Endothelial cell of umbilical vein (primary cell): Measurements from ENCODE around the gene ABAT. TPM values are rescaled to one million over a fixed set of nuclear protein-coding genes. Genes with fewer than 3 reads are reported as not detected.

Experiments used
- BruUV-seq: library from RNA; stranded (reverse); fragments of 400-500 nt; replicated peaks from 2 replicates; lab custom pipeline; 2021; lab: Mats Ljungman, UMichigan
- CTCF ChIA-PET: fragments of 300-600, 350-600 bp; sonication (Branson Sonifier 250); formaldehyde crosslinking; loops from one replicate; lab custom pipeline; 2021; ENCODE audit warnings: antibody characterized with exemption, inconsistent platforms; lab: Charles Lee
- POLR2A ChIA-PET: fragments of 300-600, 350-600 bp; sonication (Branson Sonifier 250); formaldehyde crosslinking; loops from one replicate; lab custom pipeline; 2021; ENCODE audit warnings: antibody characterized with exemption, inconsistent platforms; lab: Charles Lee
- DNase-seq: peaks from one replicate; pipeline ENCODE4 v3.0.0-alpha.2; 2011; ENCODE audit warnings: low read depth, low spot score
- FAIRE-seq: peaks from 2 replicates; lab custom pipeline; 2011; peaks lifted over from hg19 to GRCh38; lab: Jason Lieb, UNC
- H2AFZ ChIP-seq: 2 replicates; pipeline ENCODE4 v1.6.0; 2012; ENCODE audit warnings: low read depth, low read length, control low read depth, inconsistent platforms
- H3K27ac ChIP-seq: 2 replicates; pipeline ENCODE4 v1.5.1; 2011; ENCODE audit warnings: low read depth, mild to moderate bottlenecking, control low read depth, low read length, moderate library complexity; ENCODE audit not compliant: insufficient read depth
- H3K27me3 ChIP-seq, 2 experiments: 2 replicates each; pipeline versions ENCODE4 v1.6.0 to v1.6.1; 2011; ENCODE audit warnings: low read length in 2 of 2, mixed read lengths in 1 of 2; ENCODE audit not compliant: control insufficient read depth in 2 of 2, insufficient read depth in 2 of 2
- H3K36me3 ChIP-seq, 2 experiments: 2 replicates in 1 of 2; 3 replicates in 1 of 2; pipeline ENCODE4 v1.5.1; 2011; ENCODE audit warnings: low read length in 2 of 2, mild to moderate bottlenecking in 1 of 2, moderate library complexity in 1 of 2; ENCODE audit not compliant: control insufficient read depth in 2 of 2, insufficient read depth in 2 of 2; ENCODE audit errors: extremely low read depth in 1 of 2
- H3K4me1 ChIP-seq: 3 replicates; pipeline ENCODE4 v1.5.1; 2011; ENCODE audit warnings: mild to moderate bottlenecking, low read length; ENCODE audit not compliant: control insufficient read depth, insufficient read depth; ENCODE audit errors: extremely low read depth
- H3K4me2 ChIP-seq: 2 replicates; pipeline ENCODE4 v1.6.1; 2011; ENCODE audit warnings: low read length, control low read depth, mixed read lengths; ENCODE audit not compliant: insufficient read depth
- H3K4me3 ChIP-seq, 3 experiments: fragments of 200-600 bp in 1 of 3; sonication (generic), shearing (Covaris generic) in 1 of 3; replicated peaks in 1 of 3; 2 replicates each; pipeline ENCODE4 v1.5.1; 2011 to 2016; ENCODE audit warnings: control low read depth in 3 of 3, low read length in 3 of 3, mild to moderate bottlenecking in 2 of 3, inconsistent platforms in 1 of 3, low read depth in 1 of 3, moderate library complexity in 1 of 3; ENCODE audit not compliant: insufficient read depth in 1 of 3
- H3K79me2 ChIP-seq: 2 replicates; pipeline ENCODE4 v1.6.0; 2012; ENCODE audit warnings: low read length, inconsistent platforms; ENCODE audit not compliant: control insufficient read depth, insufficient read depth
- H3K9ac ChIP-seq: replicated peaks from 2 replicates; pipeline ENCODE3; 2011; ENCODE audit warnings: low read length, control low read depth; ENCODE audit not compliant: insufficient read depth; ENCODE audit errors: extremely low read depth
- H3K9me1 ChIP-seq: replicated peaks from 3 replicates; pipeline ENCODE4 v1.6.0; 2011; ENCODE audit warnings: mild to moderate bottlenecking, low read length; ENCODE audit not compliant: control insufficient read depth, insufficient read depth; ENCODE audit errors: extremely low read depth
- H3K9me3 ChIP-seq: replicated peaks from 2 replicates; pipeline ENCODE4 v1.5.1; 2012; ENCODE audit warnings: low read length, inconsistent platforms; ENCODE audit not compliant: control insufficient read depth, insufficient read depth
- H4K20me1 ChIP-seq: replicated peaks from 2 replicates; pipeline ENCODE3; 2011; ENCODE audit warnings: mild to moderate bottlenecking, low read length; ENCODE audit not compliant: control insufficient read depth, insufficient read depth; ENCODE audit errors: extremely low read depth
- EZH2 ChIP-seq: IDR thresholded peaks from 2 replicates; pipeline ENCODE4 v1.6.1; 2012; ENCODE audit warnings: borderline replicate concordance, low read depth, mild to moderate bottlenecking, moderate library complexity, low read length, inconsistent platforms; ENCODE audit not compliant: severe bottlenecking
- FOS ChIP-seq: IDR thresholded peaks from 2 replicates; pipeline ENCODE4 v1.6.1; 2011; ENCODE audit warnings: mild to moderate bottlenecking, low read length, moderate library complexity, borderline replicate concordance; ENCODE audit not compliant: insufficient read depth
- GATA2 ChIP-seq: IDR thresholded peaks from 2 replicates; pipeline ENCODE4 v1.7.0; 2011; ENCODE audit warnings: low read depth, mild to moderate bottlenecking, moderate library complexity, mixed read lengths, low read length; ENCODE audit not compliant: insufficient read length, insufficient read depth
- JUN ChIP-seq: IDR thresholded peaks from 2 replicates; pipeline ENCODE4 v1.6.1; 2011; ENCODE audit warnings: borderline replicate concordance, low read depth; ENCODE audit not compliant: insufficient read length, insufficient read depth
- MYC ChIP-seq: IDR thresholded peaks from one replicate; pipeline ENCODE4 v1.6.1; 2011; ENCODE audit warnings: mild to moderate bottlenecking, low read depth, low read length
- POLR2A ChIP-seq: IDR thresholded peaks from 2 replicates; pipeline ENCODE4 v1.6.1; 2012; ENCODE audit warnings: low read depth, mild to moderate bottlenecking, control low read depth, low read length
- POLR2AphosphoS5 ChIP-seq: IDR thresholded peaks from 2 replicates; pipeline ENCODE4 v1.6.1; 2012; ENCODE audit warnings: low read depth, mild to moderate bottlenecking, control low read depth, low read length, moderate library complexity; ENCODE audit not compliant: insufficient read depth
- dilution Hi-C: fragments of 300-500 bp; cut with MboI; formaldehyde crosslinking; loops from one replicate; pipeline ENCODE4 v1.15.0; 2019; ENCODE audit warnings: low sequenced_read_pairs; ENCODE audit not compliant: extremely low pct_ligation_motif_present
- intact Hi-C: fragments of 100-400 bp; cut with micrococcal nuclease; formaldehyde crosslinking; loops from one replicate; pipeline ENCODE4 v1.10.0; 2022
- polyA plus RNA-seq, 4 experiments: library from polyadenylated mRNA; depleted of rRNA in 3 of 4; stranded (reverse) in 3 of 4; unstranded in 1 of 4; fragments of >200 nt; gene quantifications; 2 replicates each; pipeline versions ENCODE4 v1.2.1 to v1.2.3, GENCODE V29; 2011 to 2012; ENCODE audit warnings: missing spikeins in 1 of 4
- total RNA-seq: library from RNA; stranded (reverse); gene quantifications from 2 replicates; pipeline ENCODE4 v1.2.3, GENCODE V29; 2021
- TF ChIP-seq, protein P1 (sequence below), 2 donors: IDR thresholded peaks; 1 replicate in 1 of 2; 2 replicates in 1 of 2; pipeline ENCODE4 v1.5.1; 2011; ENCODE audit warnings: low read length in 2 of 2, mild to moderate bottlenecking in 2 of 2, moderate library complexity in 2 of 2, control low read depth in 1 of 2, inconsistent platforms in 1 of 2, low read depth in 1 of 2; ENCODE audit not compliant: insufficient read depth in 1 of 2; ENCODE audit errors: extremely low read depth in 1 of 2
- TF ChIP-seq, protein P2 (sequence below): IDR thresholded peaks from 2 replicates; pipeline ENCODE4 v1.6.1; 2011; ENCODE audit not compliant: insufficient read depth, insufficient read length

The ABAT gene
- total and polyA plus RNA-seq, 2 donors (not counting 3 experiments of a cell fraction or from before 2014, with no cell fraction given), result 1.3 to 1.4 TPM

DNA sequence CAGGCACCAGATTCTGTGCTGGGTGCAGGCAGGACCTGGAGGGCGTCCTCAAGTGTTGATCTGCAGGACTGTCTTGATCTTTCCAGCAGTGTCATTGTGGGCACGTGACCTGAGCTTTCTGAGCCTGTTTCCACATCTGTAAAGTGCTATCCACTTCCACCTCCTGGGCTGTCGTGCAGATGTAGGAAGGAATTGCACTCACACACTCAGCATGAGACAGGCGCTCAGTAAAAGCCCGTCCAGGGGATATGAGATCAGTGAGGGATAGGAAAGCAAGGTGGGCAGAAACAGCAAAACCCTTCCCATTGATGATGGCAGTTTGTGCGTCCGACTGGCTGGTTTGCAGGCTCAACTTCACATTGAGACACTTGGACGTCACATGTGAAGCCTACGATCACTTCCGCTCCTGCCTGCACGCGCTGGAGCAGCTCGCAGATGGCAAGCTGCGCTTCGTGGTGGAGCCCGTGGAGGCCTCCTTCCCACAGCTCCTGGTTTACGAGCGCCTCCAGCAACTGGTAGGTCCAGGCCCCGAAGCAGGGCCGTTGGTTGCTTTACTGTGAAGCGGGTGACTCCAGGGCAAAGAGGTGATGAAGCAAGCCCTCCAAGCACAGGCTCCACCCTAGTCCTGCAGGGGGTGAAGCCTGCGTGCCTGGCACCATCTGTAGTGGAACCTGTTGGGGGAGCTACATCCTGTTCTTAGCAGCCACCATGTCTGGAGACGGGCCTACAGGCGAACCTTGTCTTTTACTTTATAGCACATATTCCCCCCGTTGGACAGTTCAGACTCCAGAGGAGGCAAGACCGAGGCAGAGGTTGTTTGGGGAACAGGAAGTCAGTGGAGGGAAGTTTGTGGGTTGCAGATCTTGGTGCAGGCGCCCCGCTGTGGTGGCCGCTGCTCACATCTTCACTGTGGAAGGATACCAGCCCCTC, 29.9 kb upstream of the ABAT start:
- Histone ChIP-seq H3K9me3 (no peaks in the 10 kb centered on the region), H2AFZ (no peak overlapping the region), H3K4me2 (no peak overlapping the region), H3K4me3 (no peak overlapping the region), H3K9me1 (no peaks in the 10 kb centered on the region), H3K79me2 (no peaks in the 10 kb centered on the region), H3K9ac (no peak overlapping the region), H3K27ac (no peak overlapping the region), H3K4me1 (no peaks in the 10 kb centered on the region), H4K20me1 (no peaks in the 10 kb centered on the region), H3K36me3 (peaks cover 22 to 54% of the 10 kb centered on the region in 2 experiments), H3K27me3 (no peaks in the 10 kb centered on the region)
- FAIRE-seq, result no peak
- intact Hi-C loops, result no loop called here
- ChIA-PET CTCF (no interaction called here), POLR2A (no interaction called here)
- BruUV-seq, result no TSS peak
- TF ChIP-seq EZH2 (no peak), FOS (no peak), GATA2 (no peak), MYC (no peak), POLR2AphosphoS5 (no peak), POLR2A (no peak), JUN (no peak)
- TF ChIP-seq, protein P1, sequence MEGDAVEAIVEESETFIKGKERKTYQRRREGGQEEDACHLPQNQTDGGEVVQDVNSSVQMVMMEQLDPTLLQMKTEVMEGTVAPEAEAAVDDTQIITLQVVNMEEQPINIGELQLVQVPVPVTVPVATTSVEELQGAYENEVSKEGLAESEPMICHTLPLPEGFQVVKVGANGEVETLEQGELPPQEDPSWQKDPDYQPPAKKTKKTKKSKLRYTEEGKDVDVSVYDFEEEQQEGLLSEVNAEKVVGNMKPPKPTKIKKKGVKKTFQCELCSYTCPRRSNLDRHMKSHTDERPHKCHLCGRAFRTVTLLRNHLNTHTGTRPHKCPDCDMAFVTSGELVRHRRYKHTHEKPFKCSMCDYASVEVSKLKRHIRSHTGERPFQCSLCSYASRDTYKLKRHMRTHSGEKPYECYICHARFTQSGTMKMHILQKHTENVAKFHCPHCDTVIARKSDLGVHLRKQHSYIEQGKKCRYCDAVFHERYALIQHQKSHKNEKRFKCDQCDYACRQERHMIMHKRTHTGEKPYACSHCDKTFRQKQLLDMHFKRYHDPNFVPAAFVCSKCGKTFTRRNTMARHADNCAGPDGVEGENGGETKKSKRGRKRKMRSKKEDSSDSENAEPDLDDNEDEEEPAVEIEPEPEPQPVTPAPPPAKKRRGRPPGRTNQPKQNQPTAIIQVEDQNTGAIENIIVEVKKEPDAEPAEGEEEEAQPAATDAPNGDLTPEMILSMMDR (IDR thresholded peaks at IDR 0.05; ENCODE audit: extremely low read depth in 1 of 2, insufficient read depth in 1 of 2, low read depth in 1 of 2, low read length in 2 of 2), result no peak
- TF ChIP-seq, protein P2, sequence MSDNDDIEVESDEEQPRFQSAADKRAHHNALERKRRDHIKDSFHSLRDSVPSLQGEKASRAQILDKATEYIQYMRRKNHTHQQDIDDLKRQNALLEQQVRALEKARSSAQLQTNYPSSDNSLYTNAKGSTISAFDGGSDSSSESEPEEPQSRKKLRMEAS, result no peak
- dilution Hi-C loops, result no loop called here
- no peak for DNase-seq
